WI38 (cell line): ENCODE data around the gene TGFBR1.

Source experiments
- H3K4me3 ChIP-seq: 2 replicates; pipeline ENCODE4 v1.5.1; 2011; ENCODE audit warnings: low read depth, mild to moderate bottlenecking, control low read depth, low read length
- TF ChIP-seq, protein P1 (sequence below): IDR thresholded peaks from 2 replicates; pipeline ENCODE4 v1.5.1; 2012; ENCODE audit warnings: low read depth, mild to moderate bottlenecking, control low read depth, low read length

TGFBR1 gene

DNA sequence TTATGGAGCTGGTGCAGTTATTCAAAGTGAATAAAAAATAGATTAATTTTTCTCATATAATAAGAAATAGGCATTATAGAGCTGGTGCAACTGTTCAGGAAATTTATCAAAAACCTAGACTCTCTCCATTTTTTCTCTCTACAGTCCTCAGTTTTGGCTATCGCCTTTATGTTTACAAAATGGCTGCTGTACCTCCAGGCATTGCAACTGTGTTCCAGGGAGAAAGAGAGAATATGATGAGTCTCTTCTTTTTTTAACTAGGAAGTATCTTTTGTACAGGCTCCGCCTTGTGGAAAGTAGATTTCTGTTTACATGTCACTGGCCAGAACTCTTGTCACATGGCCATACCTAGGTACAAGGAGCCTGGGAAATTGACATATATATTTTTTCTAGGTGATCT, 3.1 kb upstream of the TGFBR1 start:
- TF ChIP-seq, protein P1, sequence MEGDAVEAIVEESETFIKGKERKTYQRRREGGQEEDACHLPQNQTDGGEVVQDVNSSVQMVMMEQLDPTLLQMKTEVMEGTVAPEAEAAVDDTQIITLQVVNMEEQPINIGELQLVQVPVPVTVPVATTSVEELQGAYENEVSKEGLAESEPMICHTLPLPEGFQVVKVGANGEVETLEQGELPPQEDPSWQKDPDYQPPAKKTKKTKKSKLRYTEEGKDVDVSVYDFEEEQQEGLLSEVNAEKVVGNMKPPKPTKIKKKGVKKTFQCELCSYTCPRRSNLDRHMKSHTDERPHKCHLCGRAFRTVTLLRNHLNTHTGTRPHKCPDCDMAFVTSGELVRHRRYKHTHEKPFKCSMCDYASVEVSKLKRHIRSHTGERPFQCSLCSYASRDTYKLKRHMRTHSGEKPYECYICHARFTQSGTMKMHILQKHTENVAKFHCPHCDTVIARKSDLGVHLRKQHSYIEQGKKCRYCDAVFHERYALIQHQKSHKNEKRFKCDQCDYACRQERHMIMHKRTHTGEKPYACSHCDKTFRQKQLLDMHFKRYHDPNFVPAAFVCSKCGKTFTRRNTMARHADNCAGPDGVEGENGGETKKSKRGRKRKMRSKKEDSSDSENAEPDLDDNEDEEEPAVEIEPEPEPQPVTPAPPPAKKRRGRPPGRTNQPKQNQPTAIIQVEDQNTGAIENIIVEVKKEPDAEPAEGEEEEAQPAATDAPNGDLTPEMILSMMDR: no peak
- no peak overlapping the region for H3K4me3 ChIP-seq

DNA sequence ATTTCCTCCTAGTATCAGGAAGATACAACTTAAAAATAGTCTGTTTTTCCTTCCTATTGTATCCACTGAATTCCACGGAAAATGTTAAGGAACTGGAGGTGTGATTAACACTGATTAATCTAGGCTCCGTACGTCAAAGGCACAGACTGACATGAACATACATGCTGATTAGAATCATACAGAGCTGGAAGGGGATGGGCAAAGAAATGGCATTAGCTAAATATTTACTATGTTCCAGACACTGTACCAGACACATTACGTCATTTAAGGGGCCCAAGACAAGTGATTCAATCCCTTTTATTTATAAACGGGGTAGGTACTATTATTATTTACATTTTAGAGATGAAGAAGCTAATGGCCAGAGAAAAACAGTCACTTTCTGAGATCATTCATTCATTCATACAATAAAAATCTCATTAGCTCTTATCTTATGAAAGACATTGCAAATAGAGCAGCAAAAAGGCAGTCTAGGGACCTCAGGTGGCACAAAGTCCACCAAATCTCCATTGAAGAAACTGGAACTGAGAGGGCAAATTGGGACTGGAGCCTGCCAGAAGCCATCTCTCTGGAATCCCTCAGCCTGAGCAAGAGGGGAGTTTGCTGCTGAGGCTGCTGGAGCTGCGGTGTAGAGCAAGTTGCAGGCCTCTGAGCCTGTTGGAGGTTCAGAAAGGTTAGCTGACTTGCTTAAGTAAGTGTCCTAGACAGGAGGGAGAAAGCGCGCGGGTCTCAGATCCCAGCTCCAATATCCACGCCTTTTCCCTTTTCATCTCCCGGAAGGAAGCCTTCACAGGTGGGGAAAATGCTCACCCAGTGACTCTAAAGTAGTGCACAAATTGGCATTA, 1.6 kb upstream of the TGFBR1 start:
- TF ChIP-seq, protein P1: no peak
- H3K4me3 ChIP-seq: peak overlapping the region; percentile 1; the same call in 1 of the 2 replicates

DNA sequence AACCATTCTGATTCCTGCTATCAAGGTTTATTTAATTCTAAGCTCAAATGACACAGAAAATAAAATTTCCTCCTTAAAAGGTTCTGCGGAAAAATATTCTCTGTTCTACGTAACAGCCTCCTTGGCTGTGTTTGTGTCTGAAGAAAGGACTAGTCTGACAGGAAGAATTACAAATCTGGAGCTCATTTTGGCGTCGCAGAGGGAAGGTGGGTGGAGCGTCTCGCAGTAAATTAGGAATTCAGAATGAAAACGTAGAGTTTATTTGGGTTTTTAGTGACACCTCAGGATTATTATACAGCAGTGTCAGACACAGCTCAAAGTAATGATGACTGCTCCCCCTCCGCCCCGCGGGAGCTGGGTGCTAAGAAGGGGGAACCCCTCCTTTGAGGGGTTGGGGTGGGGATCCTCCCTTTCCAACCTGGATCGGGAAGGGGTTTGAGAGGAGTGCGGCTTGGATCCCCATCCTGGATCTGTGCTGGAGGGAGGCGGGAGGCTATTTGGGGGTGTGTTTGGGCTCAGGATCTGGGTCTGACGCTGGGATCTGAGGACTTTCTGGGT, 933 bp upstream of the TGFBR1 start:
- TF ChIP-seq, protein P1: no peak

DNA sequence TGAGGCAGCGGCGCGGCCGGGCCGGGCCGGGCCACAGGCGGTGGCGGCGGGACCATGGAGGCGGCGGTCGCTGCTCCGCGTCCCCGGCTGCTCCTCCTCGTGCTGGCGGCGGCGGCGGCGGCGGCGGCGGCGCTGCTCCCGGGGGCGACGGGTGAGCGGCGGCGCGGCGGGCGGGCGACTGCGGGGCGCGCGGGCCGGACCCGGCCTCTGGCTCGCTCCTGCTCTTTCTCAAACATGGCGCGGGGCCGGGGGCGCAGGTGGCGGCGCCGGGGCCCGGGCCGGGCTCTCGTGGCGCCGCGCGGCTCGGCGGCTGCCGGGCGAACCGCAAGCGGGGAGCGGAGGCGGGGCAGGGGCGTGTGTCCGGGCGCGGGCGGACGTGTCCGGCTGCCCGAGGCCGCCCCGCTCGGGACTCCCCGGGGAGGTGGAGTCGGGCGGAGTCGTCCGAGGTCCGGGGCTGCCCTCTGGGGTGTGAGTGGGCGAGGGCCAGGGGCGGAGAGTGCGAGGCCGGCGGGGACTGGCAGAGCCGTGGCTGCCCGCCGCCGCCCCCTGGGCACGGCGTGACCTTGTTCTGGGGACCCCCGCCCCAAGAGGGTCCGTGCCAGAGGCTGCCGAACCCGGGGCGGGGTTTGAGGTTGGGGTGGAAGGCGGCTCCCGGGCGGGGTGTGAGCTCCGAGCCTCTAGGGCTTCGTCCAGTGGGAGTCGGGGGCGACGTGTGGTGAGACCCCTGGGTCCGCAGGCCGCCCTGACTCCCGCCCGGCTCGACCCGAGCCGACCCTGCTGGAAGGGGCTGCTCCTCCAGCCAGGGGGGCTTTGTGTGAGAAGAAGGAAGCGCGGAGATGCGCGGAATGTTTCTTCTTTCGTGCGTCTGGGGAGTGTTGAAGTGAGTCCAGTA, 485 bp downstream of the TGFBR1 start:
- H3K4me3 ChIP-seq: peak overlapping the region; percentile 82
- TF ChIP-seq, protein P1: no peak

More for the DNA sequence above, 933 bp upstream of the TGFBR1 start:
- H3K4me3 ChIP-seq: peak overlapping the region; percentile 52

DNA sequence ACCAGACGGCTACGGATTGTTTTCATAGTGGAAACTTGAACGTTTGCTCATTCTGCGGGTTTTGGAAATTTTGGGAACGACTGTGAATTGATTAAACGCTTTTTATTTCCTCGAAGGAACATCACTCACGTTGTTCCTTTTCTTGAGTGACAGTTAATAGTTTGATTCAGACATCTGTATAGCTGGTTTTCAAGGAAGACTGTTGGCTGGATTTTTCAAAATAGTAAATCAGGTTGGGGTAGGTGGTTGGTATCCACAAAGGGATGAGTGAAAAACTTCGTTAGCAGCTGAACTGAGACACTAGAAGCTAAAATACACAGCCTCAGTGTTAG, 1.1 kb downstream of the TGFBR1 start:
- H3K4me3 ChIP-seq: peak overlapping the region; percentile 82
- TF ChIP-seq, protein P1: no peak

DNA sequence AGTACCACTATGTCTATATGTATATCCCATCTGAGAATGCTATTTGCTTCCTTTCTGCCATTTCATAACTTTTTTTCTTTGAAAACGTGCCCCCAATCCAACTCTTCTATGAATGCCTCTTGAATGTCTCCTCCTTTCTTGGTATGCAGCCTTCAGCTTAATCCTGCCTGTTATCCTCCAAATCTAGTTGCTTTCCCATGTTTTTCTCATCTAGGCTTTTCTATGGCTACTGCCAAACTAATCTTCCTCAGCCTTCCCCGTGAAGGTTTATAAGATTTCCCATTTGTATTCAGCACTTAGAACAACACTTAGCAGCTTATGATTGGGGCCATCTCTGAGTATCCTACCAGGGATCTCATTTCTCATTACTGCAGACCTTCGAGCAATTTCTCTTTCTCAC, 2.5 kb downstream of the TGFBR1 start:
- no peak overlapping the region for H3K4me3 ChIP-seq
- TF ChIP-seq, protein P1: no peak
